ENCODE results near the gene CCNL2. TPM values are rescaled to one million over a fixed set of nuclear protein-coding genes. Genes with fewer than 3 reads are reported as not detected.

The CCNL2 gene
- total and polyA plus RNA-seq, 4 experiments from 2014 or later: 18.3 to 394 (median 212) TPM

DNA sequence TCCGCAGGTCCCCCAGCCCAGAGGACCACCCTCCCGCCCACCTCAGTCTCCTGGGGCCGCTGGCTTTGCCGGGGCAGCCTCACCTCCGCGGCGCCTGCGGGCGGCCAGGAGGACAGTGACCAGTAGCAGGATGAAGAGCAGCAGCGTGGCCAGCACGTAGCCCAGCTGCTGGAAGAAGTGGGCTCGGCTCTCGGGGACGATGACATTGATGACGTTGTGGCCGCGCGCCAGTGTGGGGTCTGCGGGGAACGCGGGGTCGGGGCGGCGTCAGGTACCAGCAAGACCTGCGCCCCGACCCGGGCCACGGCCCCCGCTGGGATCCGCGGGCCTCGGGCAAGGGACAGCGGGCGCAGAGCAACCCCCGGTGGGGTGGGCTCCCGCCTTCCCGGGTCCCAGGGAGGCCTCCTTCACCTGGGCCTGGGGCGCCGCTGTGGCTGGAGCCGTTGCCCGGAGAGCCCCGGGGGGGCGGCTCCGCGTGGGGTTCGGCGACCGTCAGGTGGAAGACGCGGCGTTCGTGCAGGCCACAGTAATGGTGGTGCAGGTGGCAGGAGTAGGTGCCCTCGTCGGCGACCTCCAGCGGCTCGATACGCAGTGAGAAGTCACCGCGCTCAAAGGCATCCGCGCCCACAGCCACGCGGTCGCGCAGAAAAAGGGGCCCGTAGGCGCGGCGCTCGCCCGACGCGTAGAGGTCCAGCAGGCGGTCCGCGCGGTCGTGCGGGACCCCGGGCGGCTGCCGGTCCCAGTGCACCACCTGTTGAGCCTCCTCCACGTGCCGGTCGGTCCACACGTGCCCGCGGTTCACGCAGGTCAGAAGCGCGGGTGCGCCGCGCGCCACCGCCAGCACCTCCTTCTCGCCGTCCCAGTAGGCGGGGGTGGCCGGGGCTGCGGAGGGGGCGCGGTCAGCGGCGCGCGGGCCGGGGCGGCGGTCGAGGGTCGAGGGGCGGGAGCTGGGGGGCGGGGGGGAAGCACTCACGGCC, 44.6 kb downstream of the CCNL2 start:
- Histone ChIP-seq H3K9me3 (ENCODE audit: control insufficient read depth in 1 of 2, low read length in 2 of 2) (no peaks in the 10 kb centered on the region), H3K4me1 (ENCODE audit: insufficient read depth, low read length) (peaks cover 26% of the 10 kb centered on the region), H3K27me3 (ENCODE audit: insufficient read depth, low read length) (no peaks in the 10 kb centered on the region), H3K27ac (ENCODE audit: low read depth, low read length) (no peak overlapping the region), H3K4me3 (ENCODE audit: low read length in 2 of 2) (no peak overlapping the region), H3K36me3 (ENCODE audit: insufficient read depth, low read length) (no peaks in the 10 kb centered on the region)
- H3K9me3 Mint-ChIP-seq: peaks cover 0 to 2% (median 0%) of the 10 kb centered on the region in 8 donors
- peak overlapping the region in 5 of 8 donors; percentile 20 to 57 (median 38) for H3K4me3 Mint-ChIP-seq
- intact Hi-C loops (cut with micrococcal nuclease): no loop called here
- peak in 1 of 5 donors; percentile 32 for DNase-seq
- H3K4me1 Mint-ChIP-seq: peaks cover 2 to 26% (median 11%) of the 10 kb centered on the region in 4 donors
- ChIA-PET POLR2A (ENCODE audit: partially characterized antibody) (interaction anchor here (0.7 to 3.5 kb wide), 4 partner anchors 15 to 44 kb away, joined by 3 to 24 read pairs (median 3); partner anchors contain the start of genes AURKAIP1 and CCNL2), CTCF (ENCODE audit: partially characterized antibody) (interaction anchor here (0.9 to 1.2 kb wide), 2 partner anchors 17 to 18 kb away, joined by 3 read pairs; no protein-coding TSS in a partner anchor)
- H3K27ac Mint-ChIP-seq: peak overlapping the region in 1 of 7 donors; percentile 30
- H3K36me3 Mint-ChIP-seq: no peaks in the 10 kb centered on the region
- peaks cover 6 to 17% of the 10 kb centered on the region in 2 donors for H3K27me3 Mint-ChIP-seq

DNA sequence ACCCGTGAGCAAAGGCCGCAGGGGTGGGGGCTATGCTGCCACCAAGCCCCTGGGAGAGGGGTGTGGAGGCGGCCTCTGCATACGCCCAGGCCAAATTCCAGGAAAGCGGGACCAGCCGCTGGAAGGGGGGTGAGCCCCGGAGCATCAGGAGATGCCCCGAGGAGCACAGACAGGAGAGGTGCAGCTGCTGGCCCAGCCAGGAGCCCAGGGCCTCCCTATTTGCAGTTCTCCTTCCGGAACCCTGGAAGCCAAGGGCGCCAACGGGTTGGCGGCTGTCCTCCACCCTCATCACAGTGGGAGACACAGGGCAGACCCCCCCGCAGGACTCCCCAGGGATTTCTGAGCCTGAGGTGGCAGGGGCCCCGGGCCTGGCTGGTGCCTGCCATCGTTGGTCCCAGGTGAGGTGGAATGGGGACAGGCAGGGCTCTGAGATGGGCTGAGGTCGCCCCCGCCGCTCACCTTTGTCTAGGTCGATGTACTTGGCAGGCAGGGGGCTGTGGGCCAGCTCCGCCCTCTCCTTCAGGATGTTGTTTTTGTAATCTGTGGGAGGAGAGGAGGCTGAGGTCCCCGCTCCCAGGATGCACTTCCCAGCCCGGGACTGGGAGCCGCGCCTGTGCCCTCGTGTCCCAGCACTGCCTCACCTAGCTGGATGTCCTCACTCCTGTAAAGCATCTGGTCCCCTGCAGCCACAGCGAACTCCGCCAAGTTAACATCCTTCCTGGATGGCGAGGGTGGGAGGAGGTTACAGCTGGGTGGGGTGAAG, 45.6 kb downstream of the CCNL2 start:
- Mint-ChIP-seq H3K4me1 (peaks cover 0 to 20% (median 5%) of the 10 kb centered on the region in 4 donors), H3K36me3 (no peaks in the 10 kb centered on the region), H3K27me3 (peaks cover 4 to 13% of the 10 kb centered on the region in 2 donors), H3K4me3 (peak overlapping the region in 3 of 8 donors; percentile 25 to 55 (median 32)), H3K27ac (peak overlapping the region in 1 of 7 donors; percentile 30), H3K9me3 (peaks cover 0 to 2% (median 0%) of the 10 kb centered on the region in 8 donors)
- ChIA-PET CTCF (ENCODE audit: partially characterized antibody) (interaction anchor here (0.9 kb wide), 1 partner anchor 19 kb away, joined by 3 read pairs; no protein-coding TSS in a partner anchor), POLR2A (ENCODE audit: partially characterized antibody) (interaction anchor here (0.8 to 3.5 kb wide), 3 partner anchors 16 to 21 kb away, joined by 3 to 24 read pairs (median 3); partner anchors contain the start of gene AURKAIP1)
- H3K36me3 ChIP-seq (ENCODE audit: insufficient read depth, low read length): no peaks in the 10 kb centered on the region
- H3K9me3 ChIP-seq (ENCODE audit: control insufficient read depth in 1 of 2, low read length in 2 of 2): no peaks in the 10 kb centered on the region
- H3K4me3 ChIP-seq (ENCODE audit: low read length in 2 of 2): no peak overlapping the region
- no peaks in the 10 kb centered on the region for H3K27me3 ChIP-seq (ENCODE audit: insufficient read depth, low read length)
- no peak overlapping the region for H3K27ac ChIP-seq (ENCODE audit: low read depth, low read length)
- DNase-seq: no peak
- H3K4me1 ChIP-seq (ENCODE audit: insufficient read depth, low read length): peaks cover 20% of the 10 kb centered on the region
- intact Hi-C loops (cut with micrococcal nuclease): no loop called here

DNA sequence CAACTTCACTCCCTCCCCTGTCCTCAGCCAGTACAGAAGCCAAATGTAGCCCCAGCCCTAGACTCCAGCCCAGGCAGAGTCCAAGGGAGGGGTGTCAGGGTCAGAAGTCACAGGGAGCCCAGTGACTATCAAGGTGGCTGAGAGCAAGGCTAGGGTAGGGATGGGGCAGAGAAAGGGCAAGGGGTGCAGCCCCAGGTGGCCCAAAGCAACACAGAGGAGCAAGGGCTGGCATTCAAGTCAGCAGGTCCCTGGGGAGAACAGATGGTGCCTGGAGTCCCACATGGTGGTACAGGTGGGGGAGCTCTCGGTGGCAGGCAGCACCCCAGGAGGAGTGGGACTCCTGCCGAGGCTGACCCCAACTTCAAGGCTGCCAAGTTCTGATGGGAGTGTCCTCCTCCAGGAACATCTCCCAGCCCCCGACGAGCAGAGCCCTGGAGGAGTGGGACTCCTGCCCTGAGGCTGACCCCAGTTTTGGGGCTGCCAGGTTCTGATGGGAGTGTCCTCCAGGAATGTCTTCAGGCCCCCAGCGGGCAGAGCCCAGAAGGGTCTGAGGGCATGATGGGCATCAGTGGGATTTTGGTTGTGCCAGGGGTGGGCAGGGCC, 46.2 kb downstream of the CCNL2 start:
- CTCF ChIA-PET (ENCODE audit: partially characterized antibody): interaction anchor here (1.8 kb wide), 1 partner anchor 19 kb away, joined by 9 read pairs; no protein-coding TSS in a partner anchor
- peaks cover 21% of the 10 kb centered on the region for H3K4me1 ChIP-seq (ENCODE audit: insufficient read depth, low read length)
- no peak overlapping the region for H3K27ac ChIP-seq (ENCODE audit: low read depth, low read length)
- H3K4me3 ChIP-seq (ENCODE audit: low read length in 2 of 2): no peak overlapping the region
- no peak for DNase-seq
- intact Hi-C loops (cut with micrococcal nuclease): no loop called here
- no peaks in the 10 kb centered on the region for H3K9me3 ChIP-seq (ENCODE audit: control insufficient read depth in 1 of 2, low read length in 2 of 2)
- Mint-ChIP-seq H3K9me3 (peaks cover 0 to 2% (median 0%) of the 10 kb centered on the region in 8 donors), H3K27ac (peak overlapping the region in 2 of 7 donors; percentile 25 to 78), H3K36me3 (no peaks in the 10 kb centered on the region), H3K4me1 (peaks cover 0 to 20% (median 7%) of the 10 kb centered on the region in 4 donors), H3K27me3 (peaks cover 4 to 13% of the 10 kb centered on the region in 2 donors), H3K4me3 (peak overlapping the region in 6 of 8 donors; percentile 21 to 91 (median 50))
- no peaks in the 10 kb centered on the region for H3K27me3 ChIP-seq (ENCODE audit: insufficient read depth, low read length)
- POLR2A ChIA-PET (ENCODE audit: partially characterized antibody): interaction anchor here (1.4 to 3.5 kb wide), 2 partner anchors 16 to 22 kb away, joined by 3 to 24 read pairs; partner anchors contain the start of gene AURKAIP1
- H3K36me3 ChIP-seq (ENCODE audit: insufficient read depth, low read length): no peaks in the 10 kb centered on the region

GRCh38 chr1:1351511-1352427, 47.4 kb downstream of the CCNL2 start:
- intact Hi-C loops (cut with micrococcal nuclease): no loop called here
- ChIA-PET POLR2A (ENCODE audit: partially characterized antibody) (interaction anchor here (1.4 to 3.5 kb wide), 3 partner anchors 19 to 48 kb away, joined by 4 to 24 read pairs (median 6); partner anchors contain the start of genes AURKAIP1 and CCNL2), CTCF (ENCODE audit: partially characterized antibody) (interaction anchor here (1.8 kb wide), 1 partner anchor 20 kb away, joined by 9 read pairs; no protein-coding TSS in a partner anchor)
- no peak for DNase-seq
- H3K36me3 ChIP-seq (ENCODE audit: insufficient read depth, low read length): no peaks in the 10 kb centered on the region
- Mint-ChIP-seq H3K4me3 (peak overlapping the region; percentile 26 to 91 (median 68)), H3K4me1 (peaks cover 2 to 32% (median 15%) of the 10 kb centered on the region in 4 donors), H3K27me3 (peaks cover 4 to 11% of the 10 kb centered on the region in 2 donors), H3K36me3 (no peaks in the 10 kb centered on the region), H3K9me3 (peaks cover 0 to 2% (median 0%) of the 10 kb centered on the region in 8 donors), H3K27ac (peak overlapping the region in 2 of 7 donors; percentile 72 to 78)
- H3K4me3 ChIP-seq (ENCODE audit: low read length in 2 of 2): no peak overlapping the region
- no peaks in the 10 kb centered on the region for H3K27me3 ChIP-seq (ENCODE audit: insufficient read depth, low read length)
- peaks cover 27% of the 10 kb centered on the region for H3K4me1 ChIP-seq (ENCODE audit: insufficient read depth, low read length)
- H3K27ac ChIP-seq (ENCODE audit: low read depth, low read length): no peak overlapping the region
- H3K9me3 ChIP-seq (ENCODE audit: control insufficient read depth in 1 of 2, low read length in 2 of 2): no peaks in the 10 kb centered on the region

DNA sequence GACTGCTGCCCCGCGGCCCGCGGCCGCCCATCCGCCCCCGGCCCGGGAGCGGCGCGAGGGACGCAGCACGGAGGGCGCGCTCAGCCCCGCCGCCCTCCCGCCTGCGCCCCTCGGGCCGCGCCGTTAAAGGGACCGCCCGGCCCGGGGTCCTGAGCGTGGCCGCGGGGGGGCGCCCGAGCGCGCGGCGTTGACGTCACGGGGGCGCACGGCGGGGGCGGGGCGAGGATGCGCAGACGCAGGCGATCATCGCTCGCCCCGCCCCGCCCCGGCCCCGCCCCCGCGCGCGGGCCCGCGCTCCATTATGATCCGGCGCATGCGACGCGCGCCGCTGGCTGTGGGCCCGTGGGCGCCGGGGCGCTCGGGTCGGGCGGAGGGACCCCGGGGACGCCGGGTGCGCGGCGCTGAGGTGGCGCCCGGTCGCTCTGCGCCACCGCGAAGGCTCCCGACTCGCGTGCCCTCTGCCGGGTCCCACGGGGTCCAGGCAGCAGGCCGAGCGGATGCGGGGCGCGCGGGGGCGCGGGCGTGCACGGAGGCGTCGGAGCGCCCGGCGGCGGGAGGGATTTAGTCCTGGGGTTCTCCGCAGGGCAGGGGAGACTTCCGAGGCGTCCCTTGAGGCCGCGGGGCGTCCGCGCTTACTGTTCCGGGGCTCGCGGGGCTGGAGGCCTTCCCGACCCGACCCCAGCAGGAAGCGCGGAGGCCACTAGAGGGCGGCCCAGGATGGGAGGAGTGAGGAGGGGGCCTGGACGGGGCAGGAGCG, 49.7 kb downstream of the CCNL2 start, which contains the start of gene DVL1:
Gene DVL1, minus strand, starts transcription at position 163 of the 757 bp plus-strand sequence. CDS start 353 bp downstream, outside the sequence.
- no peaks in the 10 kb centered on the region for H3K27me3 ChIP-seq (ENCODE audit: insufficient read depth, low read length)
- DNase-seq: peak; percentile 65 to 80 (median 71)
- Mint-ChIP-seq H3K27me3 (peaks cover 3 to 11% of the 10 kb centered on the region in 2 donors), H3K27ac (peak within 1 kb of the TSS in 5 of 7 donors; percentile 57 to 89 (median 64)), H3K9me3 (peaks cover 0 to 2% (median 0%) of the 10 kb centered on the region in 8 donors), H3K4me3 (peak within 1 kb of the TSS; percentile 70 to 85 (median 78)), H3K36me3 (no peaks in the 10 kb centered on the region), H3K4me1 (peaks cover 4 to 35% (median 17%) of the 10 kb centered on the region in 4 donors)
- peak within 1 kb of the TSS in 1 of 2 donors; percentile 51 for H3K4me3 ChIP-seq (ENCODE audit: low read length in 2 of 2)
- peaks cover 25% of the 10 kb centered on the region for H3K4me1 ChIP-seq (ENCODE audit: insufficient read depth, low read length)
- peak within 1 kb of the TSS; percentile 43 for H3K27ac ChIP-seq (ENCODE audit: low read depth, low read length)
- ChIA-PET POLR2A (ENCODE audit: partially characterized antibody) (interaction anchor here (1.0 kb wide), 1 partner anchor 50 kb away, joined by 7 read pairs; the partner anchor contains the start of gene CCNL2), CTCF (ENCODE audit: partially characterized antibody) (interaction anchor here (1.9 kb wide), 1 partner anchor 227 kb away, joined by 5 read pairs; no protein-coding TSS in a partner anchor)
- H3K36me3 ChIP-seq (ENCODE audit: insufficient read depth, low read length): no peaks in the 10 kb centered on the region
- intact Hi-C loops (cut with micrococcal nuclease): loop anchor here (1.0 to 2.0 kb wide), 2 partner anchors 23 to 41 kb away; partner anchors contain the start of gene PUSL1
- no peaks in the 10 kb centered on the region for H3K9me3 ChIP-seq (ENCODE audit: control insufficient read depth in 1 of 2, low read length in 2 of 2)
